PFSK-1 (cell line): Measurements from ENCODE around the gene HOXA13.

Experiments used
- POLR2AphosphoS5 ChIP-seq: IDR thresholded peaks from 2 replicates; pipeline ENCODE4 v1.6.1; 2012; ENCODE audit warnings: low read depth, mild to moderate bottlenecking, control low read depth, low read length, moderate library complexity
- SIN3A ChIP-seq: IDR thresholded peaks from 2 replicates; pipeline ENCODE4 v1.6.1; 2012; ENCODE audit warnings: mild to moderate bottlenecking, low read length, moderate library complexity, borderline replicate concordance; ENCODE audit not compliant: insufficient read depth
- TAF1 ChIP-seq: IDR thresholded peaks from 2 replicates; pipeline ENCODE4 v1.6.1; 2012; ENCODE audit warnings: low read length, control low read depth, borderline replicate concordance; ENCODE audit not compliant: insufficient read depth

DNA sequence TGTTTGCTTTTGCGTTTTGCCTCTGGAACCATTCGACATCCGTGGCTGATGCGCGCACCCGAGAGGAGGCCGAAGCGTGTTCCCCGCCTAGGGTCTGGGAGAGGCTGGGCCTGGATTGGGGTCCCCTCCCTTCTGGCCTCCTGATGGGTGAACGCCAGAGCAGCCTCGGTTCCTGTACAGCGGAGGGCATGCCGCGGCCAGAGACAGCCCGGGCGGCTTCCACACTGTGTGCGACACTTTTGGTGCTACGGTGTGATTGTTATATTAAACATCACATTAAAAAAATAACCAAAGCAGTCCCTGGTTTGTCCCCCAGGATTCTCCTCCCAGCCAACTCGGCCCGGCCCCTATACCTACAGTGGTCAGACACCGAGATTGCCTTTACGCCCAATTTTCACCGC, 39.7 kb downstream of the HOXA13 start:
- no peak for TF ChIP-seq POLR2AphosphoS5
- no peak for TF ChIP-seq TAF1
- no peak for TF ChIP-seq SIN3A
